Fibroblast of villous mesenchyme (primary cell): ENCODE results near the gene ADRA2B. TPM values are rescaled to one million over a fixed set of nuclear protein-coding genes. Genes with fewer than 3 reads are reported as not detected.

ENCODE experiments used
- DNase-seq: peaks from one replicate; pipeline ENCODE4 v3.0.0-alpha.2; 2010; ENCODE audit warnings: low read depth
- H3K4me3 ChIP-seq: 2 replicates; pipeline ENCODE4 v1.5.1; 2011; ENCODE audit warnings: low read depth, mild to moderate bottlenecking, low read length
- total RNA-seq: library from RNA; depleted of rRNA; stranded (reverse); fragments of >200 nt; gene quantifications from 2 replicates; pipeline ENCODE4 v1.2.3, GENCODE V29; 2012
- TF ChIP-seq, protein P1 (sequence below): IDR thresholded peaks from 2 replicates; pipeline ENCODE4 v1.5.1; 2012; ENCODE audit warnings: low read depth, mild to moderate bottlenecking, low read length; ENCODE audit not compliant: insufficient read depth

Gene ADRA2B
- total RNA-seq, 1 donor: not detected

DNA sequence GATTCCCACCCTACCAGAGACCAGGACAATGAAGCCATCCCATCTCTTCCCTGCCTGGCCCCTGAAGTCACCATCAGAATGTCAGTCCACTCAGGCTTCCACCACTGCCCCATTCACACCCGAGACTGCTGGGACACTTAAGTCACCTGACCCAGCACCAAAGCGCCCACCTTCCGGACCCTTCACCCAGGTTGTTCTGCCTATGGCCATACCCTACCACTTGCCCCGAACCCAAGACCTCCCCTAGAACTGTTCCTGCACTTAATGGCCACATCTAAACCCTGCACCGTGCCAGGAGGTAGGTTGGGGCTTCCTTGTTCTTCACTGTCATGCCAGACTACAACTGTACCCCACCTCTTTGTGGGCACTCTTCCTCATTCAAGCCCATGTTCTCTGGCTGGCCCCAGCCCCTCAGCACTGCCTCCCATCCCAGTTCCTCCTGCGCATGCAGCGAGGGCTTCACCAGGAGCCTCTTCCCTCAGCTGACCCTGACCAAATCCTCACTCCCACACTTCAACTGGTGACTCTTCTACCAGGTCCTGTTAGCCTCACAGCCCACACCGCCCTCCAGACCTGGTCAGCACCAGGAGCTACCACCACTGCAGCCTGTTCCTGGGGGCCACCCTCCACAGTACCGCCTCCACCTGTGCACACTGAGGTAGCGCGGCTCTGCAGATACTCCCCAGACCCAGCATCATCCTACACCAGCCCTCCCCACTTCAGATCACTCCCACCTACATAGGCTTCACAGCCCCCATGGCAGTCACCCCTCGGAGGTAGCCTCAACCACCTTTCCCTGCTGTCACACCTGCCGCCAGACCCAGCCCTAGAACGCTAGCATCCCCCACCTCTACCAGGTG is 8.3 kb upstream of the ADRA2B start:
- TF ChIP-seq, protein P1, sequence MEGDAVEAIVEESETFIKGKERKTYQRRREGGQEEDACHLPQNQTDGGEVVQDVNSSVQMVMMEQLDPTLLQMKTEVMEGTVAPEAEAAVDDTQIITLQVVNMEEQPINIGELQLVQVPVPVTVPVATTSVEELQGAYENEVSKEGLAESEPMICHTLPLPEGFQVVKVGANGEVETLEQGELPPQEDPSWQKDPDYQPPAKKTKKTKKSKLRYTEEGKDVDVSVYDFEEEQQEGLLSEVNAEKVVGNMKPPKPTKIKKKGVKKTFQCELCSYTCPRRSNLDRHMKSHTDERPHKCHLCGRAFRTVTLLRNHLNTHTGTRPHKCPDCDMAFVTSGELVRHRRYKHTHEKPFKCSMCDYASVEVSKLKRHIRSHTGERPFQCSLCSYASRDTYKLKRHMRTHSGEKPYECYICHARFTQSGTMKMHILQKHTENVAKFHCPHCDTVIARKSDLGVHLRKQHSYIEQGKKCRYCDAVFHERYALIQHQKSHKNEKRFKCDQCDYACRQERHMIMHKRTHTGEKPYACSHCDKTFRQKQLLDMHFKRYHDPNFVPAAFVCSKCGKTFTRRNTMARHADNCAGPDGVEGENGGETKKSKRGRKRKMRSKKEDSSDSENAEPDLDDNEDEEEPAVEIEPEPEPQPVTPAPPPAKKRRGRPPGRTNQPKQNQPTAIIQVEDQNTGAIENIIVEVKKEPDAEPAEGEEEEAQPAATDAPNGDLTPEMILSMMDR: no peak
- DNase-seq: no peak
- H3K4me3 ChIP-seq: no peak overlapping the region

DNA sequence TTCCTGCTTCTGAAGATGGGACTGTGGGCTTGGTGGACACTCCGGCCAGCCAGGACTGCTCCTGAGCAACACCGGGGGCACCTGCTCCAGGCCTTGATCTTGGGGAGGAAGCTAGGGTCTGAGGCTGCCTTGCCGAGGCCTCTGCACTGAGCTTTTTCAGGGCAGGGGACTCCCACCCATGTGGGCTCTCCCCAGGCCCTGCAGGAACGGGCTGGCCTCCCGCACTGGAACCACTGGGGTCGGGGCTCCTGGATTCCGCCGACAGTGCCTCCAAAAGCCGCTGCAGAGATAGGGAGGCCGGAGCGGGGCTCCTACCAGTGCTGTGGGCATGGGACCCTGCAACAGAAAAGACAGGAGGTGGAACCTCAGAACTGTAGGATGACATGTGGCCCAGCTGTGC is 7.6 kb upstream of the ADRA2B start:
- no peak for DNase-seq
- H3K4me3 ChIP-seq: no peak overlapping the region
- TF ChIP-seq, protein P1: no peak

DNA sequence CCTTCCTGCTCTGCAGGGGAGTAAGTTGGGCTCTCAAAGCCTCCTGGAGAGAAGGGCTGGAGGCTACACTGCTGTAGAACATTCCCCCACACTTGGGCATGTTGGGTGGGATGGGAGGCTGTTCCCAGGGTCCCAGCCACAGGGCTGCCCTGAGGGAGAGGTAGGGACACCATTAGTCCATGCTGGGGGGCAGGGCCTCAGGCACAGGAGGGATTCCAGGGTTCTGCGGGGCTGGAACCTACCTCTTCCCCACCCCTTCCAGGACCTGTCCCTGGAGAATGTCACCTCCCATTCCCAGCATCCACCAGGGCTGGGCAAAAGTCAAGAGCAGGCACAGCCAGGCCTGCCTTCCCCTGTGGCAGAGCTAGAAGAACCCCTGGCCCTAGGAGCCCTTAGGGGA is 6.9 kb upstream of the ADRA2B start:
- DNase-seq: no peak
- TF ChIP-seq, protein P1: no peak

DNA sequence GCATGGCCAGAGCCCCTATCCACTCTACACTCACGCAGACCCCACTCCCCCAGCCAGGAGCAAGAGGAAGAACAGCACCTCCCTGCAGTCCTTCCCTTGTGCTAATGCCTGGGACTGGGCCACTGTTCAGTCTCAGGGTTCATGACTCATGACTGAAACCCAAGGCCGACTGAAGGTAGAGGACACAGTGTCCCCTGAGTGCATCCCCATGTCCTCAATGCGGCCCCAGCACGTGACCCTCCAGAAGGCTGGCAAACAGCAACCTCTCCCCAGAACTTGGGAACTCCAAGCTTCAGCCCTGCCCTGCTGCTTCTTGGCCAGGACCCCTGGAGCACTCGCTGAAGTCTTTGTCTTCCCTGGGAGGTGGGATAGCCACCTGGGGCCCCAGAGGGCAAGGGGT is 6.0 kb upstream of the ADRA2B start:
- TF ChIP-seq, protein P1: no peak
- H3K4me3 ChIP-seq: no peak overlapping the region
- no peak for DNase-seq

More for the DNA sequence above, 6.9 kb upstream of the ADRA2B start:
- no peak overlapping the region for H3K4me3 ChIP-seq

DNA sequence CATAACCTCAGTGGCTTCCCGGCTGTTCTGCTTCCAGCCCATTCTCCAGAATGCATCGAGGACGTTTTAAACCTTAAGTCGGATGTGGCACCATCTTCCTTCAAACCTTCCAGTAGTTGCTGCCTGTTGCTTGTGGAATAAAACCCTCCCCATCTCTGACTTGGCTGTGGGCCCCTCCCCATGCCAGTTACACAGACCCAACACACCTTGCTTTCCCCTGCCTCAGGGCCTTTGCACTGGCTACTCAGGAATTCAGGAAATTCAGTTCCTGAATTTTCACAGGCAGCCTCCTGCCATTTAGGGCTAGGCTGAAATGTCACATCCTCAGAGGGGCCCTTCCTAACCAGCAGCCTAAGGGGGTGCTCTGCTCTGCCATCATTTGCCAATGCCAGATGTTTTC is 5.0 kb upstream of the ADRA2B start:
- DNase-seq: no peak
- TF ChIP-seq, protein P1: no peak
- H3K4me3 ChIP-seq: no peak overlapping the region

DNA sequence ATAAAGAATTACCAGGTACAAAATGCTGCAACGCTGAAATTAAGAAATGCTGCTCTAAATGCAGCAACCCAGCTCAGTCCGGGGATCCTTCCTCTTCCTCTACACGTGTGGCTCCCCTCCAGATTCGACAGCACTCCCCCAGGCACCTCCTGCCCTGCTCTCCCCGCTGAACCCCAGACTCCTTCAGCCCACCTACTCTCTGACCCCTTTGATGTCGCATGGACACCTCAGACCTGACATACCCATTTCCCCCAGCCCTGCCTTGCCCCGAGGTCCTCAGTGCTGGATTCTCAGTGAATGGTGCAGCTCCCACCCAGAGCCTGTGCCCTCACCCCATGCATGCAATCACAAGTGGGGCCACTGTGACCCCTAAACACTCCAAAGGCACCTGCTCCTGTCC is 4.6 kb upstream of the ADRA2B start:
- H3K4me3 ChIP-seq: no peak overlapping the region
- no peak for DNase-seq
- TF ChIP-seq, protein P1: no peak
